Natural killer cell (primary cell): Measurements from ENCODE around the gene EMP2. TPM values are rescaled to one million over a fixed set of nuclear protein-coding genes. Genes with fewer than 3 reads are reported as not detected.

Experiments
- ATAC-seq, 3 donors: fragments of 150-1000 bp in 2 of 3; fragments of 200-7000 bp in 1 of 3; cut with Tn5 transposase; 1 replicate in 1 of 3; 2 replicates in 2 of 3; pipeline ENCODE4 v1.10.0; 2021; ENCODE audit warnings: mild to moderate bottlenecking in 2 of 3, moderate library complexity in 2 of 3
- DNase-seq, 2 donors: peaks; one replicate each; pipeline versions ENCODE4 v3.0.0 to v3.0.0-alpha.2; 2013 to 2021; ENCODE audit warnings: mixed read lengths in 1 of 2
- H3K27ac ChIP-seq: one replicate; pipeline ENCODE4 v1.5.1; 2013; ENCODE audit warnings: mild to moderate bottlenecking, low read length
- H3K27me3 ChIP-seq: one replicate; pipeline ENCODE4 v1.6.1; 2013; ENCODE audit warnings: low read length; ENCODE audit not compliant: control insufficient read depth, insufficient read depth
- H3K36me3 ChIP-seq: one replicate; pipeline ENCODE4 v1.6.1; 2013; ENCODE audit warnings: low read length; ENCODE audit not compliant: control insufficient read depth, insufficient read depth
- H3K4me1 ChIP-seq: one replicate; pipeline ENCODE4 v1.6.1; 2013; ENCODE audit warnings: low read length; ENCODE audit not compliant: control insufficient read depth, insufficient read depth
- H3K4me3 ChIP-seq: one replicate; pipeline ENCODE4 v1.5.1; 2013; ENCODE audit warnings: low read length
- H3K9me3 ChIP-seq: one replicate; pipeline ENCODE4 v1.6.1; 2013; ENCODE audit warnings: low read length; ENCODE audit not compliant: control insufficient read depth, insufficient read depth
- H3K27ac Mint-ChIP-seq, 2 donors: one replicate each; pipeline ENCODE4 v1.8.0; 2022; ENCODE audit warnings: mild to moderate bottlenecking in 2 of 2, mixed read lengths in 2 of 2, moderate library complexity in 1 of 2
- H3K27me3 Mint-ChIP-seq, 2 donors: one replicate each; pipeline ENCODE4 v1.8.0; 2022; ENCODE audit warnings: low read depth in 2 of 2, mixed read lengths in 2 of 2
- H3K36me3 Mint-ChIP-seq: one replicate; pipeline ENCODE4 v1.8.0; 2022; ENCODE audit warnings: mixed read lengths
- H3K4me1 Mint-ChIP-seq, 2 donors: one replicate each; pipeline ENCODE4 v1.8.0; 2022; ENCODE audit warnings: mixed read lengths in 2 of 2
- H3K4me3 Mint-ChIP-seq: one replicate; pipeline ENCODE4 v1.8.0; 2022; ENCODE audit warnings: mild to moderate bottlenecking, moderate library complexity, mixed read lengths
- H3K9me3 Mint-ChIP-seq, 2 donors: one replicate each; pipeline ENCODE4 v1.8.0; 2022; ENCODE audit warnings: mixed read lengths in 2 of 2
- WGBS: methylation state at CpG from one replicate; pipeline ENCODE4 v1.1.7; 2013; ENCODE audit warnings: missing lambda C conversion rate; ENCODE audit not compliant: insufficient coverage; 5-methylcytosine and 5-hydroxymethylcytosine counted together
- intact Hi-C: fragments of 100-400 bp; cut with micrococcal nuclease; formaldehyde crosslinking; loops from one replicate; pipeline ENCODE4 v1.14.2; 2022
- total RNA-seq, 4 donors: library from RNA; stranded (reverse); fragments of 120-200 nt in 1 of 4; gene quantifications; one replicate each; pipeline versions ENCODE4 v1.2.3 to v1.2.4, GENCODE V29; 2013 to 2022
- TF ChIP-seq, protein P1 (sequence below): fragments of 200-600 bp; IDR thresholded peaks from one replicate; pipeline ENCODE4 v1.8.0; 2022; ENCODE audit warnings: antibody characterized with exemption

EMP2 gene
- total RNA-seq, 3 donors from 2014 or later (not counting 1 experiment from before 2014, with no cell fraction given): not detected

DNA sequence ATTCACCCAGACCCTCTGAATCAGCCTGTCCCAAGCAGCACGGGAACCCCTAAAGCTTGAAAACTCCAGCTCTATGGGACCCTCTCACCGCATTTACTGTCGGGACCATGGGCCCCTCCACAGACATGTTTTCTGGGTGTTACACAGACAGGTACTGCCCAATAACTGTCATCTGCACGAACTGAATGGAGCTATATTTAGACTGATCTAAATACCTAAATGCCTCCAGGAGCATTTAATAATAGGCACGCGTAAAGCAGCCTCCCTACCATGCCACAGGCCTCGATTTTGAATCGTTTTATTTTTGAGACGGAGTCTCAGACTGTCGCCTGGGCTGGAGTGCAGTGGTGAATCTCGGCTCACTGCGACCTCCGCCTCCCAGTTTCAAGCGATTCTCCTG is 49.7 kb downstream of the EMP2 start:
- 86% methylated on average over 14 of the region's 14 CpGs for WGBS
- Histone ChIP-seq H3K27me3 (no peaks in the 10 kb centered on the region), H3K4me3 (no peak overlapping the region), H3K36me3 (no peaks in the 10 kb centered on the region), H3K27ac (no peak overlapping the region), H3K9me3 (no peaks in the 10 kb centered on the region), H3K4me1 (no peaks in the 10 kb centered on the region)
- Mint-ChIP-seq H3K27ac (no peak overlapping the region), H3K4me1 (no peaks in the 10 kb centered on the region), H3K27me3 (no peaks in the 10 kb centered on the region), H3K36me3 (no peaks in the 10 kb centered on the region), H3K9me3 (no peaks in the 10 kb centered on the region), H3K4me3 (no peak overlapping the region)
- TF ChIP-seq, protein P1, sequence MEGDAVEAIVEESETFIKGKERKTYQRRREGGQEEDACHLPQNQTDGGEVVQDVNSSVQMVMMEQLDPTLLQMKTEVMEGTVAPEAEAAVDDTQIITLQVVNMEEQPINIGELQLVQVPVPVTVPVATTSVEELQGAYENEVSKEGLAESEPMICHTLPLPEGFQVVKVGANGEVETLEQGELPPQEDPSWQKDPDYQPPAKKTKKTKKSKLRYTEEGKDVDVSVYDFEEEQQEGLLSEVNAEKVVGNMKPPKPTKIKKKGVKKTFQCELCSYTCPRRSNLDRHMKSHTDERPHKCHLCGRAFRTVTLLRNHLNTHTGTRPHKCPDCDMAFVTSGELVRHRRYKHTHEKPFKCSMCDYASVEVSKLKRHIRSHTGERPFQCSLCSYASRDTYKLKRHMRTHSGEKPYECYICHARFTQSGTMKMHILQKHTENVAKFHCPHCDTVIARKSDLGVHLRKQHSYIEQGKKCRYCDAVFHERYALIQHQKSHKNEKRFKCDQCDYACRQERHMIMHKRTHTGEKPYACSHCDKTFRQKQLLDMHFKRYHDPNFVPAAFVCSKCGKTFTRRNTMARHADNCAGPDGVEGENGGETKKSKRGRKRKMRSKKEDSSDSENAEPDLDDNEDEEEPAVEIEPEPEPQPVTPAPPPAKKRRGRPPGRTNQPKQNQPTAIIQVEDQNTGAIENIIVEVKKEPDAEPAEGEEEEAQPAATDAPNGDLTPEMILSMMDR: no peak
- DNase-seq (no peak), ATAC-seq (no peak)
- intact Hi-C loops: no loop called here

DNA sequence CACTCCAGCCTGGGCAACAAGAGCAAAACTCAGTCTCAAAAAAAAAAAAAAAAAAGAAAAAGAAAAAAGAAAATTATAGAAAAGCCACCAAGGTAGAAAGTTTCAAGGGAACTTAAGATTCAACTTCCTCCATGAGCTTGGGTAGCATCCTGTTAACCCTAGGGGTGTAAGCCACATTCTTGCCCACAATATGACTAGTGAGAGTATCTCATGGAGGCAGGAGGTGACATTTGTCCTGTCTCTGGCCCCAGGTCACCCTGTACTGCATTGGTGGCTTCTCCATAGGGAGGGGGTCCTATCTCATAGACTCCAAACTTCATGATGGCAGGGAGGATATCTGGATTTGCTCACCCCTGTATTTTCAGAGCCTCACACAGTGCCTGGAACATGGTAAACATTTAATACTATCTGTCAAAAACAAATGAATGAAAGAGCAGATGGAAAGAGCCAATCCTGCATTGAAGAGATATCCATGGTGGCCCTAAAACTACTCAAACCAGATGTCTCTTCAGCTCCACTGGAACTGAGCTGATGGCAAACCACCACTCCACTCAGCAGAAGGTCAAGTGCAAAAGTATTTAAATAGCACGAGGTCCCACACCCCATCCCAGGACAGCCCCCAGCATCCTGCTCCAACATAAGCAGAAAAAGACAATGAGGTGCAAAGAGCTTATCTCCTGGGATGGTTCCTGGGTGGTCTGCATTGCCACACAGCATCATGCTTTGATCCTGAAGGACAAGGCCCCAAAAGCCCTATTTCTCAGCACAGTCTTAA is 50.3 kb downstream of the EMP2 start:
- no peak for DNase-seq
- H3K4me1 Mint-ChIP-seq: no peaks in the 10 kb centered on the region
- H3K4me1 ChIP-seq: no peaks in the 10 kb centered on the region
- H3K36me3 ChIP-seq: no peaks in the 10 kb centered on the region
- no peak overlapping the region for H3K4me3 ChIP-seq
- no peaks in the 10 kb centered on the region for H3K9me3 ChIP-seq
- H3K27ac Mint-ChIP-seq: no peak overlapping the region
- H3K36me3 Mint-ChIP-seq: no peaks in the 10 kb centered on the region
- H3K27me3 ChIP-seq: no peaks in the 10 kb centered on the region
- H3K9me3 Mint-ChIP-seq: no peaks in the 10 kb centered on the region
- TF ChIP-seq, protein P1: no peak
- 75% methylated on average over 1 of the region's 1 CpG for WGBS
- intact Hi-C loops: no loop called here
- H3K27ac ChIP-seq: no peak overlapping the region
- ATAC-seq: no peak
- H3K4me3 Mint-ChIP-seq: no peak overlapping the region
- H3K27me3 Mint-ChIP-seq: no peaks in the 10 kb centered on the region

DNA sequence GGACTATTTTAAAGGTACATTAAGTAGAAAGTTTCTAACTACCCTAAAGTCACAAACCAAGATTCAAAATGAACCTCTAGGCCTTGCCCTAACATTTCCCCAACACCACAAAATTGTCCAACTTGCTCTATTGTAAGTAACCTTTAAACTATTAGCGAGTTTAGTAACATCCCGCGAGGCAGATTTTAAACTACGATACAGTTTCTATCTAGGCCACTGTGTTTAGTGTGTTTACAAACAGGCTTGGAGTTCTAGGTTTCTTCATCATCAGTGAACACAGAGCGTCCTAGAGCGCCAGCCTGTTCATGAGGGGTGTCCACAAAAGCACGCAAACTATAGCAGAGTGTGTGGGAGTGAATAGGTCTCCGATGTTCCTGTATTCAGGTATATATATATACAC is 51.8 kb downstream of the EMP2 start:
- DNase-seq (no peak), ATAC-seq (no peak)
- TF ChIP-seq, protein P1: no peak
- H3K9me3 Mint-ChIP-seq: no peaks in the 10 kb centered on the region
- Histone ChIP-seq H3K36me3 (no peaks in the 10 kb centered on the region), H3K27ac (no peak overlapping the region), H3K4me1 (no peaks in the 10 kb centered on the region), H3K27me3 (no peaks in the 10 kb centered on the region), H3K4me3 (no peak overlapping the region), H3K9me3 (no peaks in the 10 kb centered on the region)
- no peak overlapping the region for H3K4me3 Mint-ChIP-seq
- H3K27ac Mint-ChIP-seq: no peak overlapping the region
- no peaks in the 10 kb centered on the region for H3K27me3 Mint-ChIP-seq
- no peaks in the 10 kb centered on the region for H3K4me1 Mint-ChIP-seq
- WGBS: 98% methylated on average over 4 of the region's 8 CpGs
- intact Hi-C loops: no loop called here
- H3K36me3 Mint-ChIP-seq: no peaks in the 10 kb centered on the region

DNA sequence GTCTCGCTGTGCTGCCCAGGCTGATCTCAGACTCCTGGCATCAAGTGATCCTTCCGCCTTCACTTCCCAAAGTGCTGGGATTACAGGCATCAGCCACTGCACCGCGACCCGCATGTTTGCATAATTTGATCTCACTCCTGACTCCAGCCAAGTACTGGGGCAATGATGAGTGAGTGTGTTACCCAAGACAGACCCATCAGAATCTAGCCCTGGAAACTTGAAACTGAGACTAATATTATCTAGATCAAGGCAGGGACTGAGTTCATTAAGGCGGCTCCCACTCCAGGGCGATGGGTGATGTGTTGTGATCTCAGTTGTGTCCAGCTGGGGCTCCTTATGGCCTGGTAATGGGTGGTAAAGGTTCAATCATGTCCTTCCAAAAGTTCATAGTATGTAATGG is 53.4 kb downstream of the EMP2 start:
- 93% methylated on average over 7 of the region's 7 CpGs for WGBS
- TF ChIP-seq, protein P1: no peak
- H3K27me3 ChIP-seq: no peaks in the 10 kb centered on the region
- no peaks in the 10 kb centered on the region for H3K36me3 ChIP-seq
- Mint-ChIP-seq H3K27ac (no peak overlapping the region), H3K4me1 (no peaks in the 10 kb centered on the region), H3K9me3 (no peaks in the 10 kb centered on the region), H3K4me3 (no peak overlapping the region), H3K27me3 (no peaks in the 10 kb centered on the region), H3K36me3 (no peaks in the 10 kb centered on the region)
- no peak for ATAC-seq
- H3K9me3 ChIP-seq: no peaks in the 10 kb centered on the region
- DNase-seq: no peak
- intact Hi-C loops: no loop called here
- H3K4me3 ChIP-seq: no peak overlapping the region
- no peaks in the 10 kb centered on the region for H3K4me1 ChIP-seq
- H3K27ac ChIP-seq: no peak overlapping the region
